Activated CD8-positive, alpha-beta memory T cell treated with anti-CD3 and anti-CD28 coated beads, Interleukin-2, amount 50 U/mL, for 48 hours (primary cell): ENCODE results near the gene TTC28.
"Not testable (repeated sequence)": the region's sequence is repeated elsewhere in the genome, so short reads cannot be mapped to it uniquely, and the experiment has no call there.

Experiments
- DNase-seq: peaks from one replicate; pipeline ENCODE4 v3.0.0-alpha.2; 2020

The TTC28 gene

GRCh38 chr22:28074526-28074925, 605.1 kb downstream of the TTC28 start:
- DNase-seq = no peak

DNA sequence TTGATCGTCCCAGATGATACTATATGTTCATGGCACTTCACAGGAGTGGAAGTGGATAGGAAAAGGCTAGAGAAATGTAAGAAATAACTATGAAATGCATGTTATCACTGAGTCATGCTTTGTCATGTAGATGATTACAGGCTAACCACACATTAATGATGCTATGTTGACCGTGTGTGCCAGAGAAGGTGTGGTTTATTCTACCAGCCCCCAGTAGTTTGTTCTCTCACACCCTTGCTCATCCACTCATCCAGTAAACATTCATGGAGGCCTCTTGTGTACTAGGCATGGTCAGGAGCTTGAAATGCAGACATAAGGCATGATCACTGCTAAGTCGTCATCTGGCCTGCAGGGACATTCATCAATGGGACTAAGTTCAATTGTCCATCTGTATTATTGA, 607.6 kb downstream of the TTC28 start:
- no peak for DNase-seq

DNA sequence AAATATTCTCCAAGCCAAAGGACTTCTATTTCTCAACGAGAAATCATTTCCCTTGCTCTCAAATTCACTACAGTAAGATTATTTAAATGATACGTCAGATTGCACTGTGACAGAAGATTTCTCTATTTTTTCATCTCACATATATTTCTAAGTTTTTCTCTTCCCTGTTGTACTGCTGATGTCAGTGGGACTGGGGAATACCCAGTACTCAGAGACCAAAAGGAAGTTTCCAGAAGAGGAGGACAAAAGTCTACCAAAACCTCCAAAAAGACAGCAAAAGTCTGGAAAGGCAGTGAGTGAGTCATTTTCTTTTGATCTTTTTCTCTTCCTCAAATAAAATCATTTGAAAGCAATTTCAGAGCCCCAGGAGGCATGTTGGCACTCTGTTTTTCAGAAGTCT, 610.8 kb downstream of the TTC28 start:
- no peak for DNase-seq

- DNase-seq = no peak
These were observed 614.7 kb downstream of the TTC28 start for GRCh38 chr22:28064920-28065319.

- DNase-seq = no peak
These were observed 616.0 kb downstream of the TTC28 start for GRCh38 chr22:28063656-28064055.

DNA sequence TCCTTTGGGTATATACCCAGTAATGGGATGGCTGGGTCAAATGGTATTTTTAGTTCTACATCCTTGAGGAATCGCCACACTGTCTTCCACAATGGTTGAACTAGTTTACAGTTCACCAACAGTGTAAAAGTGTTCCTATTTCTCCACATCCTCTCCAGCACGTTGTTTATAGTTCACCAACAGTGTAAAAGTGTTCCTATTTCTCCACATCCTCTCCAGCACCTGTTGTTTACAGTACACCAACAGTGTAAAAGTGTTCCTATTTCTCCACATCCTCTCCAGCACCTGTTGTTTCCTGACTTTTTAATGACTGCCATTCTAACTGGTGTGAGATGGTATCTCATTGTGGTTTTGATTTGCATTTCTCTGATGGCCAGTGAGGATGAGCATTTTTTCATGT, 619.0 kb downstream of the TTC28 start:
- DNase-seq = not testable (repeated sequence)

DNA sequence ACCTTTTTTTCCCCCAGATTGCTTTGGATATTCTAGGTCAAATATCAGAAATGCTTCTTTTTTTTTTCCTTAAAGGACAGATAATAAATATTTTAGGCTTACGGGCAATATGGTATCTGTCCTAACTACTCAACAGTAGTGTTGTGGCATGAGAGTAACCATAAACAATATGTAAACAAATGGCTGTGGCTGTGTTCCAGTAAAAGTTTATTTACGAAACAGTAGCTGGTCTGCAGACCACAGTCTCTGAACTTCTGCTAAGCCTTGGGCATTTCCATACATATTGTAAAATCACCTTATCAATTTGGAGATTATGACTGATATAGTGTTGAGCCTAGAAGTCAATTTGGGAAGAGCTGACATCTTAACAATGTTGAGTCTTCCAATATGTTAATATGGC, 621.6 kb downstream of the TTC28 start:
- DNase-seq = no peak

DNA sequence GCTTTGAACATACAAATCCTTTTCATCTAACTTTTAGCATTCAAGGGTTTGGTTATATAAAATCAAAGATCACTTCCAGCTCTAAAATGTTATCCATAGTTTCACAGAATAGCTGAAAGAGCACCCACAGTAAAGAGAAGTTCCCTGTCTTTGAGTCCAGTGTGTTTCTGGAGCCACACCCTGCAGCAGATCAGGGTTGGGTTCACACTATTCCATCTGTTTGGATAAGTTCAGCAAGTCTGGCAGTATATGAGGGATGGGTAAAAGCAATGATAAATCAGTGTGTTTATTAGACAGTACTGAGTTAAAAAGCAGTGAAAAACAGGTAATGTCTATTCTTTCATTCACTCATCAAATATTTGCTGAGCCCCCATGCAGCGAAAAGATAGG, 624.8 kb downstream of the TTC28 start:
- no peak for DNase-seq

DNA sequence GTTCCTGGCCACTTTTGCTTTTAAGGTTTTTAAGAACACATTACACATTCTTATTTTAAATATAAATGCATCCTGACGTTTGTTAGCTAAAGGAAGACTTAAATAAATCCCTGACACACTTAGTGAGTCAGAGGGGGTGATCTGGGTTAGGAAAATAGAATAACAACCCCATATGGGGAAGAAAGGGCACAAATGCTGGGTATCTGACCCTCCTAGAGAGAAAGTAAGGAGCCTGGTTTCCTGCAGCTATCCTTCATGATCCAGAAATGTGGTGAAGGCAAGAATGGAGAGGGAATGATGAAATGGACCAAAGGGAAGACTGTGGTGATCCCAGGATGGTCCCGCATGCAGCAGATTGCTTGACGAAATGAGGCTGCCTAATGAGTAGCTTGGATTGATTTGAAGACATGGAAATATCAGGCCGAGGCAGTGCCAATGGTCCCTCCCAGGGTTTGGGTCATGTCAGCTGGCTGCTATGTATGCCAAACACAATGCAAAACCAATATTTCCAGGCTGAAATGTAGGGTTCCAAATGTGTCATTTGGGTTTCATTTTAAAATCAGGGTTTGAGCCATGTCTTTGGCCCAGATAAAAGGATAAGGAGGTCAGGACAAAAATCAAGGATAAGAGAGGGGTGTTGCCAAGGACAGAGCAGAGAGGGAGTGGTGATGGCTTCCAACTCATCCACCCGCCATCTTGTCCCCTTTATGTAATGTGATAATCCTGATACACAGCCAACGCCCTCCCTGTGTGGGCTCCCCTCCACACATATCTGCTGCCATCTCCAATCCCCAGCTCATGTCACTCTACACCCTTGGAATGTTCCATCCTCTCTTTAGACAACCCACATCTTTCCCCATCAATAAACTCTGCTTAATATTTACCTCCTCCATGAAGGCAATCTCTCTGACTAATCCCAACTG, 625.5 kb downstream of the TTC28 start:
- no peak for DNase-seq

- DNase-seq = no peak
These were observed 626.8 kb downstream of the TTC28 start for GRCh38 chr22:28052825-28053269.

- peak; percentile 69 for DNase-seq
These were observed 627.8 kb downstream of the TTC28 start for GRCh38 chr22:28051787-28052356.

DNA sequence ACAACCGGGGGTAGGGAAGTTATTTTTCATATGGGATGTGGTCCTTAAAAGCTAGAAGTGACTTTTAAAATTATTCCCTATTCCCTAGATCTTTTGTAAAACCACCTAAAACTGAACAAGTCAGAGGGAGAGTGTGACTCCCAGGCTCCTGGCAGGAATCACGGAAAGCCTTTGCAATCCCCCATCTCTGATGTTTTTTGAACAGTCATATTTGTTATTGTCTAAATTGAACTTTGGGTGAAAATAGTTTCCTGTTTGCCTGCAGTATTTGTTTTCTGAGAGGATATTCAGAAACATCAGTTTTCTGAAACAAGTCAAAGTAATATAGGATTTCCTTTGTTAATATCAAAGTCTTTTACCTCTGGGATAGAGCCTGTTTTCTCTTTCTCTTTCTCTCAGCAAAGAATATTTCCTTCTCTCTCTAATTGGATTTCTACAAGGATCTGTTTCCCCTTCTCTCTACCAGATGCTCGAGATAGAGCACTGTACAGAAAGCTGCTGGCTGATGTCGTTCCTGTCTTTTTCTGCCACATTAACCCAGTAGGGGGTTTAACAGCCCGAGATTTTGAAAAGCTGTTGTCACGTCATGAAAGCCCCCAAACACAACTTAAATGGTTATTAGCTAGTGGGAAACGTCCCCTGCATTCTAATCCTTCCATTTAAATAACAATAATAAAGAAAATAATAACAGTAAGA, 628.4 kb downstream of the TTC28 start:
- no peak for DNase-seq

DNA sequence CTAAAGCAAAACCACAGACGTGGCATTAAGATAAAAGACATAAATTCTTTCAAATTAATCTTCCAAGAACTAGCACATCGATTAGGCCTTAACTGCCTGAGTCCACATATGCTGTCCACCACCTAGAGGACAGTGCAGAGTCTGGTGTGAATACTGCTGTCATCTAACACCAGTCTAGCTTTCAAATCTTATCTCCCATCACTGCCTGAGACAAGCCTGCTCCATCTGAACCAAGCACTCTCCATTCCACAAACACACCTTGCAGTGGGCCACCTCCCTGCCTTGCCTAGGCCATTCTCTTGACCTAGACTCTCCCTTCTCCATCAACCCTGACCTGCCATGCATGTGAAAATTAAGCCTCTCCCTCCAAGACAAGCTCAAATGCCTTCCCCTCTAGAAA, 631.1 kb downstream of the TTC28 start:
- DNase-seq = no peak

DNA sequence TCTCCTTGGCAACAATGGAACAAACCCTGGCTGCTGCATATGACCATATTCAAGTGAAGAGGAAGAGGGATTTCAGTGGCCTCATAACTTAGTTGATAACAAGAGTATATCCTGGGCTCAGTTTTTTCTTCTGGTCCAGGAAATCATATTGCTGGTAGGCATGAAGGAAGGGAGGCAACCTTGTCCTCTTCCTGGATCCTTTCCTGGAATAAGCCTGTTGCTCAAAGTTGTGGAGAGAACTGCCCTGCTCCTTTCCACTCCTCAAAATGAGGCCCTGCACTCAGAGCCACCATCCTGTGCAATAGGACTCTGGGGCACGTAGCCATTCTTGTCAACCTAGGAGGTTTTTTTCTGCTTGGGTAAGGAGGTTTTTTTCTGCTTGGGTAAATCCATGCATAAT, 631.9 kb downstream of the TTC28 start:
- no peak for DNase-seq

DNA sequence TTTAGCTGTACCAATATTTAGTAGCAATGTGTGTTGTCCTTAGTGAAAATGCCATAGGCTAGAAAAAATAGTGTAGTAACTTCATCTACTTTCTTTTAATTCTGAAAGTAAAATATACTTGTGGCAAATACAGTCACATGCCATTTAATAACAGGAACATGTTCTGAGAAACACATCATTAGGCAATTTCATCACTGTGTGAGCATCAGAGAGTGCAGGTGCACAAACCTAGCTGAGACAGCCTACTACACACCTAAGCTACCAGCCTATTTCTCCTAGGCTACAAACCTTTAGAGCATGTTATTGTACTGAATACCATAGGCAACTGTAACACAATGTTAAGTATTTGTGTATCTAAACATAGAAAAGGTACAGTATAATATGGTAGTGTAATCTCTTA, 633.5 kb downstream of the TTC28 start:
- no peak for DNase-seq

- no peak for DNase-seq
These were observed 635.0 kb downstream of the TTC28 start for GRCh38 chr22:28044546-28045173.

DNA sequence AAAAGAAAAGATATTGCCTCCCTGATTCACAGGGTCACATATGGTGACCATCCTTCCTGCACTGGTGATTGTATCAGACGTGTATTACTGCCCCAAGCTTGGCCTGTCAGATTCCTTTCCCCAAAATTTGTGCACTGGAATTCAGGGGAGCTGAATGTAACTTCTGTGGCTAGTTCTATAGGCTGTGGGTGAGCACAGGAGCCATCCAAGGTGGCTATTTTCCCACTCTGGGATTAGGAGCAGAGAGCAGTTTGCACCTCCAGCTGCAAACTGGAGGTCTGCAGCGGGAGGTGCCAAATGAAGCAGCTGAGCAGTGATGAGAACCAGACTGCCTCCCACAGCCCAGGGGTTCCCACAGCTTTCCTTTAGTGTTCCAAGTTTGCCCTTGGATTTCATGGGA, 636.4 kb downstream of the TTC28 start:
- DNase-seq = no peak

- no peak for DNase-seq
These were observed 644.8 kb downstream of the TTC28 start for GRCh38 chr22:28034760-28035401.

DNA sequence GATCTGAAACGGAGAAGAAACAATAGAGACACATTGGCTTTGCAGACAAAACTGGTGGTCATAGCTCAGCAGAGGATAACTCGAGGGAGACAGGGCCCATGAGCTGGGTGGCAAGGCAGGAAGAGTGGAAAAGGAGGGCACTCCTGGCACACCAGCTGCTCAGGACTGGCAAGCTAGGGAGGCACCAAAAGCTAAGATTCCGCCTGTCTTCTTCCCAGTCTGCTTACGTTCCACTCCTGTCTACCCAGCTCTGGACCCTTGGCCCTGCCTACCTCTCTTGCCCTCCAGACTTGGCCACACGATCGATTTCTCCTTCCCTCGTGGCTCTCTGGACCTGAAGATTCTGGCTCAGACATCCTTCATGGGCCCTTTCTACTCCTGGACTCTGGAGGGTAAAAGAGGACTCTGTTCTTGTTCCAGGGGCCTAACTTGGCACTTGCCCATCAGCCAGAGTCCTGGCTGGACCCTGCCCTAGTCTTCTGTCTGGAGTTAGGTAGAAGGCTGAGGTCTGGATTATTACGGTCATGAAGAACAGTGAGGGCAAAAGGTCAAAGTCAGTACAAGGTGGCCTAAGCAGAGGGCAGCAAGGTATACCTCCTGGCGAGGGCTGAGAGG, 645.4 kb downstream of the TTC28 start:
- DNase-seq = no peak

GRCh38 chr22:28032861-28033260, 646.8 kb downstream of the TTC28 start:
- DNase-seq = no peak

GRCh38 chr22:28031383-28031922, 648.2 kb downstream of the TTC28 start:
- no peak for DNase-seq

- no peak for DNase-seq
These were observed 649.2 kb downstream of the TTC28 start for GRCh38 chr22:28030473-28030872.
